Fibroblast of skin of scalp (primary cell): ENCODE data around the gene RNF43. TPM values are rescaled to one million over a fixed set of nuclear protein-coding genes. Genes with fewer than 3 reads are reported as not detected.
A peak's percentile ranks its signal among the peaks of the same experiment; 100 is the strongest.

ENCODE experiments used
- DNase-seq: peaks from one replicate; pipeline ENCODE4 v3.0.0-alpha.2; 2013
- polyA plus RNA-seq, 2 experiments: library from polyadenylated mRNA; unstranded; fragments of 120-200 nt; gene quantifications; one replicate each; pipeline ENCODE4 v1.2.1, GENCODE V29; 2013; ENCODE audit not compliant: insufficient read length in 2 of 2

Gene RNF43
- not detected for polyA plus RNA-seq (2013, experiment 1 of 2; ENCODE audit: insufficient read length)
- polyA plus RNA-seq (2013, experiment 2 of 2; ENCODE audit: insufficient read length) = 0.07 TPM

DNA sequence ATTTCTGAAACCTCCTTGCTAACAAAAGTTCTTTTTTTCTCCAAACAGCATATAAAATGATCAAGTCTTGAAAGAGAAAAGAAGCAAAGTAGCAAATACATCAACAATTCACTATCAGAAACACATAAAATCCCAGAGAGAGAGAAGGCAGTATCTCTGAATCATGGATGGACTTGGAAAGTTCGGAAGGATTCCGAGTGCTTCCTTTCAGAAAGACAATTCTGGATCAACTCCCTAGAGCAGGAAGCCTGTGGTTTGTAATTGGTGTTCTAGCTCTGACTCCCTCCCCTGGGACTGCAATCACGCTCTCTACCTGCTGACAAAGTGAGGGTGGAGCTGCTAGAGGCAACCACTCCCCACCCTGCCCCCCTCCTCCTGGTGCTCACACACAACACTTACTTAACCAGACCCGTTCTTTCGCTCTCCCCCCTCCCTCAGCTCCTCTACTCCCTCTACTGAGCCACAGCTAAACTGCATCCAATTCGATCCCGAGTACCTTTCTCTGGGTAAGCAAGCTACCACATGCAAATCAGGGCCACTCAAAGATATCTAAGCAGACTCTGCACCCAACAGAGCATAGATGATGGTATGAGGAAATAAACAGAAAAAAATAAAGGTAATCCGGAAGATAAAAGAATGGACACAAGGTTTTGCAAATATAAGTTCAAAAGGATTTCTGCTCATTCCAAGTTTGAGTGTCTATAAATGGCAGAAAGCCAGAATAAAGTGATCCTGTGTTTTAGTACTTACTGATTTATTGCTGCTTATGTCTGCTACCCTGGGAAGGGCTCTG, at the start of gene RNF43:
TSS of gene RNF43 (minus strand) at position 235 of the 793 bp plus-strand sequence. CDS start 1,957 bp downstream, outside the sequence.
- DNase-seq = peak; percentile 78

DNA sequence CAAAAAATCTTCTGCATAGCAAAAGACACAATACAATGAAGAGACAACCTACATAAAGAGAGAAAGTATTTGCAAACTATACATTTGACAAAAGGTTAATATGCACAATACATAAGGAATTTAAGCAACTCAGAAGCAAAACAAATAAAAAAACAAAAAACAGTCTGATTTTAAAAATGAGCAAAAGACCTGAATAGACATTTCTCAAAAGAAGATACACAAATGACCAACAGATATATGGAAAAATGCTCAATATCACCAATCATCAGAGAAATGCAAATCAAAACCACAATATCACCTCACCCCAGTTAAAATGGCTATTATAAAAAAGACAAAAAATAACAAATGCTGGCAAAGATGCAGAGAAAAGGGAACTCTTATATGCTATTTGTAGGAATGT, 38.2 kb upstream of the RNF43 start:
- no peak for DNase-seq

DNA sequence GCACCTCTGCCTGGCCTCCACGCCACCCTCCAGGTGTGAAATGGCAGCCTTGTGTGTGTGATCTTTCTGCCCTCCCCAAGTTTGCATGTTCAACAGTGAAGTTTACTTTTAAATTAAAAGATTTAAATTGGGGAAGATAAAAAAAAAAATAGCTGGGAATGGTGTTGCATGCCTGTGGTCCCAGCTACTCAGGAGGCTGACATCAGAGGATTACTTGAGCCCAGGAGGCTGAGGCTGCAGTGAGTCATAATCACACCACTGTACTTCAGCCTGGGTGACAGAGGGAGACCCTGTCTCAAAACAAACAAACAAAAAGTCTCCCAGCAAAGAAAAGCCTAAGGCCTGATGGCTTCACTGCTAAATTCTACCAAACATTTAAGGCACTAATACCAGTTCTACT, 35.4 kb upstream of the RNF43 start:
- peak; percentile 12 for DNase-seq

DNA sequence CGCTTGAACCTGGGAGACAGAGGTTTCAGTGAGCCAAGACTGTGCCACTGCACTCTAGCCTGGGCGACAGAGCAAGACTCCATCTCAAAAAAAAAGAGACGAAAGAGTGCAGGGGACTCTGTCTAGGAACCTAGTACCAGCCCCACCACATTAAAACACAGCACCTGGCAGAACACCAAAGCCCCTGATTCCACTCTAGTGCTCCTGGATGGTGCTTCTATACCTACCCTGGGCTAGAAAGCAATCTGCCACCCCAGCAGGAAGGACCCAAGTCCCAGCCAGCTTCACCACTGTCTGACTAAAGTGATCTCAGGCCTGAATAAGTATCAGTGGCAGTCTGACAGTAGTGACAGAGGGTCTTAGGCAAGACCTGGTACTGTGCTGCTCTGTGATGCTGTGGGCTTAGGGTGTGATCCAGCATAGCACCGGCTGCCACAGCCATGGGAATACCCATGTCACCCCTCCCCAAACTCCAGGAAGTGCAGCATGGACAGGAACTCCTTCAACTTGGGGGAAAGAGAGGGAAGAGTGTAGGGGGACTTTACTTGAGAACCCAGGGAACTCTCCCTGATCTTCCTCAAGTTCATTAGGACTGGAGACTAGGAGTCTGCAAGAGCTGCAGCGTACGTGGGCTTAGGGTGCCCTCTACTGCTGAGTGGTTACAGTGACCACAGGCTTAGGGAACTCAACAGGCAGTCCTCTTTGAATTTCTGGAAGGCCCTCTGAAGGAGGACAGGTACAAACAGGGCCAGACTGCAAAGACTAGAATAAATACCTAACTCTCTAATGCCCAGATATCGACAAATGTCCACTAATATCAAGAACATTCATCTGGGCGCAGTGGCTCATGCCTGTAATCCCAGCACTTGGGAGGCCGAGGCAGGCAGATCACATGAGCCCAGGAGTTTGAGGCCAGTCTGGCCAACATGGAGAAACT, 30.0 kb upstream of the RNF43 start:
- peak; percentile 82 for DNase-seq

DNA sequence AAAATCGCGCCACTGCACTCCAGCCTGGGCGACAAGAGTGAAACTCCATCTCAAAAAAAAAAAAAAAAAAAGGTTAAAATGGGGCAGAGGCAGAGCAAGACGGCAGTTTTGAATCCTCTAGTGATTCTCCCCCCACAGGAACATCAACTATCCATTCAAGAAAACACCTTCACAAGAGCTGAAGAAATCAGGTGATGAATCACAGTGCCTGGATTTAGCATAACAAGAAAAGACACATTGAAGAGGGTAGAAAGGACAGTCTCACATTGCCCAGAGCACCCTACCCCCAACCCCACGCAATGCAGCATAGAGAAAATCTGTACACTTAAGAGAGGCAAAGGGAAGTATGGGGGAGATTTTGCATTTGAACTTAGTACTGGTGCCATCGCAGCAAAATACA, 28.8 kb upstream of the RNF43 start:
- no peak for DNase-seq

DNA sequence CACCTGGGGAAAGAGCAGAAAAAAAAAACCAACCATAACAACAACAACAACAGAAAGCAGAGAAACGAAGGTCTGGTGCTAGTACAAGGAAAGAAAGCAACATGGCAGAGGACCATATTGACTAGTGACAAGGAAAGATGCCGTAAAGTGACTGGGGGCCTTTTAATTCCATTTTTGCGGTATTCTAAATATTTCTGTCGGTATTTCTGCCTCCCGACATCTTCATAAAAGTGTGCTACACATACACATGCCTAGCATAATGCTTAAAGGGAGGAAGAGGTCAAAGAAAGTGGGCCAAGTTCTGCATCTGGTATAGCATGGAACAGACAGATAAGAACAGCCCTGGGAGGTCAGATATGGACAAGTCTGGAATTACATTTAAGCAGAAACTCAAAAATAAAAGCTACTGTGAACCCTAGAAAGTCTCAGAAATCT, 19.5 kb upstream of the RNF43 start:
- DNase-seq = no peak

DNA sequence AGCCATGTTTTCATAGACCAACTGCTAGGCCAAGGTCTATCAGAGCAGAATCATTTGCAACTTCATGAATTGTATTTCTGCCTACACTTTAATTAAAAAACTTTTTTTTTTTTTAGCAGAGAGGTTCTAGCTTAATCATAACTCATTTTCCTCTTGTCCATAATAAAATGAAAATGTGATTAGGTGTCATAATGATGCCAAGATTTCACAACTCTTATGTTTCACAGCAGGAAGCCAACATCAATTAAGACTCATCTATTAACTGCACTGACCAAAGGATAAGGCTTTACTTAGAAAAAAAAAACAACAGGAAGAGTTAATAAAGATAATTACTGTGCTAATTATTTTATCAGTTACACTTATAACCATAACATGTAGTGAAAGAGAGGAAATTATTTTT, 18.9 kb upstream of the RNF43 start:
- DNase-seq = no peak

DNA sequence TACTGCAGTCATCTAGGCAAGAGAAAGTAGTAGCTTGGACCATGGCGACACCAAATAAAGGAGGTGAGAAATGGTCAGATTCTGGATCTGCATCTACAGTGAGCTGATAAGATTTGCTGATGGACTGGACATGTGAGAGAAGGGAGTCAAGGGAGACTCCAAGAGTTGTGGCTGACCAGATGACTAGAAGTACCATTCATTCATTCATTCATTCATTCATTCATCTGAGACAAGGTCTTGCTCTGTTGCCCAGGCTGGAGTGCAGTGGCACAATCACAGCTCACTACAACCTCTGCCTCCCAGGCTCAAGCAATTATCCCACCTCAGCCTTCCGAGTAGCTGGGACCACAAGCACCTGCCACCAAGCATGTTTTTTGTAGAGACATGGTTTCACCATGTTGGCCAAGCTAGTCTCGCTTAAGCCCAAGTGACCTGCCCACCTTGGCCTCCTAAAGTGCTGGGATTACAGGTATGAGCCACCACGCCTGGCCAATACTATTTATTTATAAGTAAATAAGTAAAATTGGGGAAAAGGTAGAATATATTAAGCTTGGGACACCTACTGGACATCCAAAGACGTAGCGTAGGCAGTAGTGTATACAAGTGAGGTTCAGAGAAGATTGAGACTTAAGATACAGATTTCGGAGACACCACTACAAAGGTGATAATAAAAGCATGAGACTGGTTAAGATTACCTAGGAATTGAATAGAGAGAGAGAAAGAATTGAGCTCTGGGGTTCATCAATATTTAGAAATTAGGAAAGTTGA, 15.7 kb upstream of the RNF43 start:
- no peak for DNase-seq

DNA sequence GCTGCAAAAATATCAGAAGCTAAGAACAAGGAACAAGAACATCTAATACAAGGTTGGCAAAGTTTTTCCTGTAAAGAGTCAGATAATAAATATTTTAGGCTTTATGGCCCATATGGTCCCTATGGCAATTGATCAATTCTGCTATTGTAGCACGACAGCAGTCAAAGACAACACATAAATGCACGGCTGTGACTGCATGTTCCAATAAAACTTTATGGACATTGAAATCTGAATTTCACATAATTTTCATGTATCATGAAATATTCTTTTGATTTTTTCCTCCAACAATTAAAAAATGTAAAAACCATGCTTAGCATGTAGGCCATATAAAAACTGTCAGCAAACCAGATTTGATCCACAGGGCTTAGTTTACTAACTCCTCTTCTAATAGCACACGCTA, 10.5 kb upstream of the RNF43 start:
- no peak for DNase-seq

DNA sequence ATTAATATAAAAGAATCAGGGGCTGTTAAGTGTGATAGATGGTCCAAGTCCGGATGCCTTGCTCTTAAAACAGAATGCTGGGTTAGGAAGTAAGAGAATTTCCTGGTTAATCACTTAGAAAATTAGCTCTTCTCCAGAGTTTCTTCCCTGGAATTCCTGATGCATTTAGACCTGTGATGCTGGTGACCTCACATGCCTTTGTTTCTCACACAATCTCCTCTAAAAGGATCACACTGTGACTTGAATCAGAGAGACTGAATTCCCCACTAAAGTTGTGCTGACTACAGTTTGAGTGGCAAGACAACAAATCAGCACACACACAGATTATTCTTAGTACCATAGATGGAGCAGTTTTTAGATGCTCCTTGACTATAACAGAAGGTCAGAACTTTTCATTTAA, 4.4 kb upstream of the RNF43 start:
- no peak for DNase-seq

DNA sequence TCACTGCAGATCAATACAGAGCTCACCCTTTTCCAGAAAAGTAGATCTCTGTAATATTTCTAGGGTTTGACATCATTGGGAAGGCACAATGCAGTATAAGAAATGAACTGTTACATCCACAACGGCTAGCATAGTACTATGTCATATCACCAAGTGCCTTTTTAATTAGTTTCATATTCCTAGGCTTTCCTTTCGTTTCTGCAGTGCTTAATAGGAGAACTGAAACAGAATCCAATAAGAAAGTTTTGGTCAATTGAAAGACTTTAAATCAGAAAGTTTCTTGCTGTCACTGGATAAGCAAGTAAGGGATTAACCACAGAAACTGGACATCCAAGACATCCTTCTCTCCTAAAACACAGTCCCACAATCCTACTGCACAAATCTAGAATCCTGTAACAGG, 3.5 kb upstream of the RNF43 start:
- DNase-seq = no peak

DNA sequence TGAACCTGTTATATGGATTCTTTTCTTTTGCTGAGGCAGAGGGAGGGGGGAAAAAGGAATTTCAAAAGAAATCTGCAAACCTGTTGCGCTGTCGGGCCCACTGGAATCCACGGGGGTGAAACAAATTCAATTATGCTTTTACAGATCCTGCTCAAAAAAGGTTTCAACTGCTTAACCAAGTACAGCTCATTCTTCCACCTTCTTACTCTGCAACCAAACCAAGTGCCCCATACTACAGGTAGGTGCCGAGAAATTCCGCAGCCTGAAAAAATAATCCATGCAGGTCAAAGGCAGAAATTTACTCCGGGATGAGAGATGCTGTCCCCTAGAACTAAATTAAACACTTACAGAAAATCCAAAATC, 416 bp downstream of the RNF43 start:
- no peak for DNase-seq

DNA sequence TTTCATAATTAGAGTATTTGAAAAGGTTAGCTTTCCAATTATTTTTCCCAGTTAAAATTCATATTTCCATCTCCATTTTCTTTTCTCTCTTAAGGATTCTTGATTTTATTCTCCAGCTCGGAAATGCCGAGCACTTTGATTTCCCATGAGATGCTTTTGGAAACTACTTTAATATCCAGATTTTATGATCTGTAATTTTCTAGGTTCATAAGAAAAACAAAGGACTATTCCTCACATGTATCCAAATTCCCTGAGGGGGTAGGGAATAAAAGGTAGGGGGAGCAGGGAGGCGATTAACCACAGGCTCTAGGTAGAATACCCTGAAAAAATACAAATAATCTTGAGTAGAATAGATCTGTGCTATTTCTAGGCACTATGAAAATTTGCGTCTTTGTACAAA, 938 bp downstream of the RNF43 start:
- no peak for DNase-seq

DNA sequence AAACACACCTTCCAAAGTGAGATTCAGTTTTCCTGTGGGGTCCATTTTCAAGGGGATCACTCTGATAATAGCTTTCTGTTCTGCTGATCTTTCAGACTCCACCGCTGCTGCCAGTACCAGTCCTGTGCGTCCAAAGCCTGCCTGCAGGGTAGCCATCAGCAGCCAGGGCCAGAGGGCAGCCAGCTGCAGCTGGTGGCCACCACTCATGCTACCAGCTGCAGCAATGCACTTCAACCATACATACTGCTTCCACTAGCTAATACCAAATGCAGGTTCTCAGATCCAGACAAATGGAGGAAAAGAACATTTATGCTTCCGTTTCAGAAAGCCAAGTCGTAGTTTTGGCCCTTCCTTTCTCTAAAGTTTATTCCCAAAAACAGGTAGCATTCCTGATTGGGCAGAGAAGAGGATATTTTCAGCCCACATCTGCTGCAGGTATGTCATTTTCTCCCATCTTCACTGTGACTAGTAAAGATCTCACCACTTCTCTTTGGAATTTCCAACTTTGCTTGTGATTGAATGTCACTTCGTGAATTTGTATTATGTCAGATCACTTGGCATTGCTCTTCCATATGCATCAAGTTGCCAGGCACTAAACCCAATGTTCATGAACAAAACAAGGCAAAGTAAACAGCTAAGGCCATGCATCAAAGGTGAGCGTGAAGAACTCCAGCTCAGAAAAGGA, 1.8 kb downstream of the RNF43 start:
- DNase-seq = no peak

DNA sequence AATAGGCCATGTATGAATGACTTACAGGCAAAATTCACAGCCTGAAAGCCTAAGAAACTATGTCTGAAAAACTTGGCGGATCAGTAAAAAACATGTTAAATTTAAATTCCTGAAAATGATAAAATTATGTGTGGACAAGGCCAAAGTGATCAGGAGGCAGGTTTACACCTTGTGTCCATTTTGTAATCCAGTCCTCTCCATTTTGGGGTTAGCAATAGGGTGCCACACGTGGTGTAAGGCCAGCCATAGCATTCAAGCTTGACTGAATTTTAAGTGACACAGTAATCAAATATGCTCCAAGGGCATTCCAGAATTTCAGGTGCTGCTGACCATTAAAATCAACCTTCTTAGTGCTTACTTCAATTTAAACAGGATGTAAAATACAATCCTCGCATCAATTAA, 2.7 kb downstream of the RNF43 start:
- no peak for DNase-seq

DNA sequence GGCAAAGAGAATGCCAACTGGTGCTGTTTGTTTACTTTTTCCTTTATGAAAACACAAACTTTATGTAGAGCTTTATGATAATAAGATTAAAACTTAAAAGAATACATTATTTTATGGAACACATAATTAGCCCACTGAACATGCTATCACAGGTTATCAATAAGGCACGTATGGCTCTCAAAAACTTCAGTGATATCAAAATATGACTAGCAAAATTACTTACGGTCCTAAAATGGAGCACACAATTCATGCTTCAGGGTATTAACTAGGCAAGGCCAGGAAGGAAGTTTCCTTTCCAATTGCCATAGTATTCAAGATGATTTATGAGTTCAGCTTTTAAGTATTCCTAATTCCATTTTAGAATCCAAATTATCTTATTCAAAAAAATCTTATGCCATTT, 3.6 kb downstream of the RNF43 start:
- no peak for DNase-seq

DNA sequence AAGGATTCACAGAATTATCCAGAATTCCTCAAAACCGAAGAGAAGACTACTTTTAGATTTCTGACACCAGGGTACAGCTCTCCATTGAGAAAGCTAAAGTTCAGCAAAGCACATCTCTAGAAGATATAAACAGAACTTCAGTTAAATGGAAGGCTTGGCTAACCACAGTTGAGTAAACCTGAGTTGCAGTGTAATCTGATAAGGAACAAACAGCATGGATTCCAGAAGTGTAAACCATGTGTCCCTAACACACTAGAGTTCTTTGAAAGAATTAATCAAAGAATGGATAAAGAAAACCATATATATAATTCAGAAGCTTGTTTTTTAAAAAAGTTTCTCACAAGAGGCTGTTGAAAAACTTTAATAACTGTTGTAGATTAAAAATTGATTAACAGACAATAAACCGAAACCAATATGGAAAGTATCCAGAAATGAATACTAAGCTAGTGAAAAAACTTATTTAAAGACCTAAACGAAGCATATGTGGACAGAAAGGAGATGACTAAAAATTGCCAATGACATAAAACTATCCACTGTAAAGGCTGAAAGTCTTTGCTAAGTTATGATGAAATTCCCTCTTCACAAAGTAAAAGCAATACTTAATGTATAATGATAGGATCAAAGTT, 4.3 kb downstream of the RNF43 start:
- no peak for DNase-seq

DNA sequence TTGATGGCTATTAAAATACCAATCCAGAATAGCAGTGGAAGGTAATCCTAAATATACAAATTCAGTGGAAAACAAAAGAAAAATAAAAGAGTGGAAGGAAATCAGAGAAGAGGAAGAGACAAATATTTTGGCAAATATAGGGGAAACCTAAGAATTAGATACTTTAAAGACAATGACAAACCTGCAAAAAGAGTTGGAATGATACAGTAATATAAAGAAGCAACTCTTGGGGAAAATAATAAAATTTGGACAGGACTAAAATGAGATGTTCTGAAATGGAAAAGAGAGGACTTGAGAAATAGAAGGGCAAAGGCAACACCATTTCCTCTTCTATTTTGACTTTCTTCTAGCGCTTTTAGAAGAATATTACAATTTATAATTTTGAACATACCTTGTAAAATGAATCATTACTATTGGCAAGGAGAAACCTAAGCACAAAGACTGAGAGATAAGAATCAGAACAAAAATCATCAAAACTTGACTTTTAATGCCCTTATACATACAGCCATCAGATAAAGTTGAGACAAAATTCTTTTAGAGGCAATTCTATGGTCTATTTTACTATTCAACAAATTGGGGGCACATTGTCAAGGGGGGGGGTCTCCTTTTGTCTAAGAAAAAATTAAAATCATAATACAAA, 5.2 kb downstream of the RNF43 start:
- DNase-seq = no peak

DNA sequence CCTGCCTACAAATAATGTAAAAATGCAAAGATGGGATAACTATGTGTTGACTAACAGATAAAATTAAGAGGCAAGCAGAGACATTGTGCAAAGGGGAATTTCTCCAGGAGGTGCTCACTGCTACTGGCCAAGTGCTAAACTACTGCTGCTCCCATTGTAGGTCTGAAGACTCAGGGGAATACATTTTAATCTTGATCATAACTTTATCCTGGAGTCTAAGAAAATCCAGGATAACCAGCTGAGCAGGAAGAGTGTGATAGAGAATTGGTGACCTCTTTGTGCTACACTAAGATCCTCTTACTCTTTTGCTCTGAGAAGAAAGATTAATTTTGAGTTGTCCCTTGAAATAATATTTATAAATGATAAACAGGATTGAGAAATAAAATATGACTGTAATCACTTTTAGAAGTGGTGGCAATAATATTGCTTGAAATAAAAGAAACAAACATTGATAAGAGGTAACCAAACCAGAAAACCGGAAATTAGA, 5.9 kb downstream of the RNF43 start:
- DNase-seq = no peak

DNA sequence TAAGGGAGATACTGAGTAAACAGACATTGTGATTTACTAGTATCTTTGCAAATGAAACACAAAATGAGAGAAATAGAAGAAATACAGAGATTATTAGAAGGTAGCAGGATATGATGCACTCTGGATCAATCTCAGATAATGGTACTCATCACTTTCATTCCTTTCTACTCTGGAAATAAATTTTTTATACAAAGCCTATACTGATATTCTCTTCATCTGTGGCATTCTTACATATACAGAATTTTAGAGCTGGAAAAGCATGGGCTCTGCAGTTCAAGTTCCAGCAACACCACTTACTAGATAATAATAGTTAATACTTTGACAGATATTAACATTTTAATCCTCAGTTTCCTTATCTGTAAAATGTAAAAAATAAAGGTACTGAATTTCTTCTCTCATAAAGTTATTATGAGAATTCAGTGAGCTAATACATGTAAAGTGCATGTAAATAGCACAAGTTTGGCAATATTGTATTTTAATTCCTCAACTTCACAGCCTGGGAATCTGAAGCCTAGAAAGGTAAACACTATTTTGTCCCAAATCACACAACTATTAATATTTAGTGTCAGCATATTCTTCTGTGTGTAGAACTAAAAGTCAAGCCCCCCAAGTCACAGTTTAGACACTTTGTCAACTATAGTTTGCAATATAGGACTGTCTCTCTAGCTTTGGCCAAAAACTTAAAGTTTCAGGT, 6.5 kb downstream of the RNF43 start:
- DNase-seq = no peak
